PC-3 (cell line): ENCODE data around the gene UNC45B. TPM values are rescaled to one million over a fixed set of nuclear protein-coding genes. Genes with fewer than 3 reads are reported as not detected.

Experiments used
- ATAC-seq: fragments of 200-7000 bp; cut with Tn5 transposase; 2 replicates; pipeline ENCODE4 v1.9.1; 2020; ENCODE audit warnings: mild to moderate bottlenecking, moderate library complexity
- Bru-seq: library from RNA; stranded (reverse); fragments of 400-500 nt; gene quantifications from one replicate; lab custom pipeline; 2021; lab: Mats Ljungman, UMichigan
- BruChase-seq, 2 experiments: library from RNA; stranded (reverse); fragments of 400-500 nt; gene quantifications; one replicate each; lab custom pipeline; 2021; lab: Mats Ljungman, UMichigan
- BruUV-seq: library from RNA; stranded (reverse); fragments of 400-500 nt; replicated peaks from 2 replicates; lab custom pipeline; 2021; lab: Mats Ljungman, UMichigan
- CTCF ChIA-PET: fragments of 300-600 bp; sonication (Branson Sonifier 250); formaldehyde crosslinking; loops from one replicate; lab custom pipeline; 2022; ENCODE audit warnings: antibody characterized with exemption; lab: Charles Lee
- POLR2A ChIA-PET: fragments of 300-600 bp; sonication (Branson Sonifier 250); formaldehyde crosslinking; loops from one replicate; lab custom pipeline; 2022; ENCODE audit warnings: antibody characterized with exemption; ENCODE audit not compliant: unreplicated experiment; lab: Charles Lee
- DNase-seq: peaks from one replicate; pipeline ENCODE4 v3.0.0-alpha.2; 2015
- H2AFZ ChIP-seq: fragments of 300-600 bp; sonication (generic); 2 replicates; pipeline ENCODE4 v1.6.0; 2016; ENCODE audit warnings: antibody characterized with exemption, low read length
- H3F3A ChIP-seq: fragments of 300-600 bp; sonication (generic); one replicate; pipeline ENCODE4 v1.6.0; 2017; ENCODE audit warnings: antibody characterized with exemption, low read length, control low read depth, mild to moderate bottlenecking; ENCODE audit not compliant: unreplicated experiment
- H3K27ac ChIP-seq: fragments of 300-600 bp; sonication (generic); 2 replicates; pipeline ENCODE4 v1.5.1; 2016; ENCODE audit warnings: mild to moderate bottlenecking, low read length
- H3K27me3 ChIP-seq: fragments of 300-600 bp; sonication (generic); 2 replicates; pipeline ENCODE4 v1.6.1; 2016; ENCODE audit warnings: low read length, mixed read lengths
- H3K36me3 ChIP-seq: fragments of 300-600 bp; sonication (generic); 2 replicates; pipeline ENCODE4 v1.6.1; 2016; ENCODE audit warnings: low read depth, mixed run types, low read length, mixed read lengths
- H3K4me1 ChIP-seq: fragments of 300-600 bp; sonication (generic); 2 replicates; pipeline ENCODE4 v1.5.1; 2016; ENCODE audit warnings: low read length; ENCODE audit not compliant: insufficient read depth
- H3K4me2 ChIP-seq: fragments of 300-600 bp; sonication (generic); 2 replicates; pipeline ENCODE4 v1.6.0; 2016; ENCODE audit warnings: low read length
- H3K4me3 ChIP-seq: fragments of 300-600 bp; sonication (generic); 2 replicates; pipeline ENCODE4 v1.5.1; 2016; ENCODE audit warnings: mild to moderate bottlenecking, low read length, mixed read lengths
- H3K79me2 ChIP-seq: fragments of 300-600 bp; sonication (generic); 2 replicates; pipeline ENCODE4 v1.6.1; 2017; ENCODE audit warnings: low read length, mixed read lengths
- H3K9ac ChIP-seq: fragments of 300-600 bp; sonication (generic); 2 replicates; pipeline ENCODE4 v1.6.0; 2016; ENCODE audit warnings: mild to moderate bottlenecking, low read length
- H3K9me2 ChIP-seq: fragments of 300-600 bp; sonication (generic); replicated peaks from 2 replicates; pipeline ENCODE4 v1.6.1; 2016; ENCODE audit warnings: mixed run types, low read length, mixed read lengths
- H3K9me3 ChIP-seq: fragments of 300-600 bp; sonication (generic); 2 replicates; pipeline ENCODE4 v1.6.1; 2016; ENCODE audit warnings: low read length, mixed read lengths
- H4K20me1 ChIP-seq: fragments of 300-600 bp; sonication (generic); 2 replicates; pipeline ENCODE4 v1.6.1; 2016; ENCODE audit warnings: low read length, mixed read lengths
- CTCF ChIP-seq: fragments of 300-600 bp; sonication (generic); conservative IDR thresholded peaks from 2 replicates; pipeline ENCODE4 v1.5.1; 2017; ENCODE audit warnings: antibody characterized with exemption, low read depth, mild to moderate bottlenecking, low read length
- EZH2 ChIP-seq: fragments of 300-600 bp; sonication (generic); IDR thresholded peaks from one replicate; pipeline ENCODE4 v1.6.1; 2017; ENCODE audit warnings: antibody characterized with exemption, mild to moderate bottlenecking, low read length; ENCODE audit not compliant: unreplicated experiment
- EZH2phosphoT487 ChIP-seq: fragments of 300-600 bp; sonication (generic); IDR thresholded peaks from 2 replicates; pipeline ENCODE4 v1.6.1; 2018; ENCODE audit warnings: mild to moderate bottlenecking, antibody characterized with exemption, low read length, borderline replicate concordance
- intact Hi-C: fragments of 100-400 bp; cut with micrococcal nuclease; formaldehyde crosslinking; loops from 2 replicates; pipeline ENCODE4 v1.9.0; 2023
- long read RNA-seq: library from polyadenylated mRNA; unstranded; transcript quantifications from one replicate; pipeline ENCODE4 v2.0.0, GENCODE V29; 2021; ENCODE audit not compliant: unreplicated experiment
- total RNA-seq: library from RNA; depleted of rRNA; stranded (reverse); fragments of >200 nt; gene quantifications from 2 replicates; pipeline ENCODE4 v1.2.3, GENCODE V29; 2014; rRNA removed

The UNC45B gene, protein sequence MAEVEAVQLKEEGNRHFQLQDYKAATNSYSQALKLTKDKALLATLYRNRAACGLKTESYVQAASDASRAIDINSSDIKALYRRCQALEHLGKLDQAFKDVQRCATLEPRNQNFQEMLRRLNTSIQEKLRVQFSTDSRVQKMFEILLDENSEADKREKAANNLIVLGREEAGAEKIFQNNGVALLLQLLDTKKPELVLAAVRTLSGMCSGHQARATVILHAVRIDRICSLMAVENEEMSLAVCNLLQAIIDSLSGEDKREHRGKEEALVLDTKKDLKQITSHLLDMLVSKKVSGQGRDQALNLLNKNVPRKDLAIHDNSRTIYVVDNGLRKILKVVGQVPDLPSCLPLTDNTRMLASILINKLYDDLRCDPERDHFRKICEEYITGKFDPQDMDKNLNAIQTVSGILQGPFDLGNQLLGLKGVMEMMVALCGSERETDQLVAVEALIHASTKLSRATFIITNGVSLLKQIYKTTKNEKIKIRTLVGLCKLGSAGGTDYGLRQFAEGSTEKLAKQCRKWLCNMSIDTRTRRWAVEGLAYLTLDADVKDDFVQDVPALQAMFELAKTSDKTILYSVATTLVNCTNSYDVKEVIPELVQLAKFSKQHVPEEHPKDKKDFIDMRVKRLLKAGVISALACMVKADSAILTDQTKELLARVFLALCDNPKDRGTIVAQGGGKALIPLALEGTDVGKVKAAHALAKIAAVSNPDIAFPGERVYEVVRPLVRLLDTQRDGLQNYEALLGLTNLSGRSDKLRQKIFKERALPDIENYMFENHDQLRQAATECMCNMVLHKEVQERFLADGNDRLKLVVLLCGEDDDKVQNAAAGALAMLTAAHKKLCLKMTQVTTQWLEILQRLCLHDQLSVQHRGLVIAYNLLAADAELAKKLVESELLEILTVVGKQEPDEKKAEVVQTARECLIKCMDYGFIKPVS
- total RNA-seq (not detected in 2 replicates), Bru-seq, nascent RNA (not detected), BruChase-seq, experiment 1, labeled RNA remaining after a 6-hour chase (not detected), BruChase-seq, experiment 2, labeled RNA remaining after a 2-hour chase (not detected)
- long read RNA-seq = 0 reads

DNA sequence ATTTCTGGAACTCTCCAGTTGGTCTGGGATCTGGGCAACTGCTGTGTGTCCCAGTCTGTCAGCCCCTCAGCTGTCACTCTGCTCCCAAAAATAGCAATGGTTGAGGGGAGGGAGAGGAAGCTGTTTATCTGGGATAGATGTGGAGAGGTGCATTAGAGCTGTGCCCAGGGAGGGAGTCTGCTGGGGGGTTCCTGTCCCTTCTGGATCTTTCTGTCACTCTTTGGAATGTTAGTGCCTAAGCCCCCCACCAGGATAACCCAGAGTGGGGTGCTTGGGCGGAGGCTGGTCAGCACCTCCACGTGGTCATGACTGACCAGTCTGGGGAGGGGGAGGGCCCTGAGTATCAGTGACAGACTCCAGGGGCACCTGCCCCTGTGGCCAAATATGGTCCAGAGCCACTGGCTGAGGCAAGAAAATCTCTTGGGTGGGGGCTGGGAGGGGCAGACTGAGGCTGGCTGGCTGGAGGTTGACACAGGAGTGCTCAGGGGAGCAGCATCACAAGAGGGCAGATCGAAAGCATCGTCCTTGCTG is at the start of gene UNC45B:
UNC45B (plus strand) TSS at position 443 of the 531 bp plus-strand sequence. CDS start 447 bp downstream, outside the sequence.
- Histone ChIP-seq H3K9me2 (no peaks in the 10 kb centered on the region), H3F3A (no peaks in the 10 kb centered on the region), H4K20me1 (no peaks in the 10 kb centered on the region), H3K4me2 (no peak within 1 kb of the TSS), H3K4me3 (no peak within 1 kb of the TSS), H3K9ac (no peak within 1 kb of the TSS), H3K36me3 (no peaks in the 10 kb centered on the region), H3K27me3 (no peaks in the 10 kb centered on the region), H3K9me3 (no peaks in the 10 kb centered on the region), H3K27ac (no peak within 1 kb of the TSS), H3K79me2 (no peaks in the 10 kb centered on the region), H3K4me1 (no peaks in the 10 kb centered on the region), H2AFZ (no peak within 1 kb of the TSS)
- POLR2A ChIA-PET = no interaction called here
- intact Hi-C loops = no loop called here
- no peak for ATAC-seq
- BruUV-seq = no TSS peak
- no peak for DNase-seq
- CTCF ChIA-PET = no interaction called here
- TF ChIP-seq EZH2phosphoT487 (no peak), EZH2 (no peak), CTCF (no peak)

DNA sequence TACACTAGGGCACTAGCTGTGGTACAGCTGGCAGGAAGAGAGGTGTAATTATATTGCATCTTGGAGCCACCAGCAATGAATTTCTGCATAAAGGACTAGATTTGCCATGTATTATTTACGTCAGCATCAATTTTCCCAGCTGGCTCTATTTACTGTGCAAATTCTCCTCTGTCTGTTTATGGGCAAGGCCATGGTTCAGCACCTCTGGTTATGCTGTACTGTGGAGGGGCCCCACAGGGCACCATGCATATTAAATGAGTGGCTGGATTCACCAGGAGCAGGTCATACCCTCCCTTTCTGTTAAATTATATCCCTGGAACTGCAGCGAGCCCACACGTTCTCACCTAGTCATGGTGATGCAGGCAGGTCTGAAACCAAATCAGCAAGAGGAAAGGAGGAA is 47.7 kb upstream of the UNC45B start:
- no peak for TF ChIP-seq CTCF
- TF ChIP-seq EZH2 = no peak
- no peak for TF ChIP-seq EZH2phosphoT487

More for the DNA sequence above, 47.7 kb upstream of the UNC45B start:
- H3K36me3 ChIP-seq = peaks cover 9% of the 10 kb centered on the region; the same call in 1 of the 2 replicates
- no peaks in the 10 kb centered on the region for H3K9me3 ChIP-seq
- ATAC-seq (no peak), DNase-seq (no peak)
- H3K79me2 ChIP-seq = no peaks in the 10 kb centered on the region
- POLR2A ChIA-PET = no interaction called here
- CTCF ChIA-PET = no interaction called here
- no peak overlapping the region for H3K4me2 ChIP-seq
- H4K20me1 ChIP-seq = no peaks in the 10 kb centered on the region
- no peaks in the 10 kb centered on the region for H3F3A ChIP-seq
- intact Hi-C loops = no loop called here
- H3K4me1 ChIP-seq = no peaks in the 10 kb centered on the region
- no peak overlapping the region for H3K4me3 ChIP-seq
- H2AFZ ChIP-seq = no peak overlapping the region
- no TSS peak for BruUV-seq
- H3K27me3 ChIP-seq = no peaks in the 10 kb centered on the region
- H3K27ac ChIP-seq = no peak overlapping the region
- no peaks in the 10 kb centered on the region for H3K9me2 ChIP-seq
- no peak overlapping the region for H3K9ac ChIP-seq
